ENCODE data around the gene C12orf75.
"Not testable (repeated sequence)": the region's sequence is repeated elsewhere in the genome, so short reads cannot be mapped to it uniquely, and the experiment has no call there.

C12orf75 gene

DNA sequence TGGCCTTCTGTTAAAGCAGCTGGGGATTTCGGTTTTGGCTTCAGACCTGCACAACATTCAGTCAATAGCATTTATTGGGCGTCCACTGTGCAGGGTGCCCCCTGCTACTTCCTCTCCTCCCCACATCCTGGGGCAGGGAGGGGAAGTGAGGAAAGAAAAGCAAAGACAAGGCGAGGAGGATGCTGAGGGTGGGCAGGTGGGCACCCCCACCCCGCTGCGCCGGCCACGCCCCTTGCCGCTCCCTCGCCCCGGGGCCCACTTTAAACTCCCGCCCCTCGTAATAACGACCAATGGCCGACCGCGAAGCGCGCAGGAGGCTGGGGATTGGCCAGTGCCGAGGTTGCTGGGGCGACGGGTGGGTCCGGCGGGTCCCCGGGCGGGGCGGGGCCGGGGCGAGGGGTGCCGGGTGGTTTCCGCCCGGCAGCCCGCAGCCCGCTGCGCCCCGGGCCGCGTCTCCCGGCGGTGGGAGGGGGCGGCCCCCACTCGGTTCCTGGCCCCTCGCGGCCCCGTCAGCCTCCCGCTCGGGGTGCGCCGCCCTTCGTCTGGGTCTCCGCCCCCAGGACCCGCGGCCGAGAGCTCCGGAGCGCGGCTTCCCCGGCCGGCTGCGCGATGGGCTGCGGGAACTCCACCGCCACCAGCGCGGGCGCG is at the start of gene C12orf75:
Gene C12orf75 (plus strand): TSS at position 409 of the 648 bp plus-strand sequence. CDS start 201 bp downstream, at position 610.
- DNase-seq (ENCODE audit: low spot score) = peak; percentile 96

- no peak for DNase-seq (ENCODE audit: low spot score)
Observed at GRCh38 chr12:105280966-105281693, 49.4 kb upstream of the C12orf75 start.

DNA sequence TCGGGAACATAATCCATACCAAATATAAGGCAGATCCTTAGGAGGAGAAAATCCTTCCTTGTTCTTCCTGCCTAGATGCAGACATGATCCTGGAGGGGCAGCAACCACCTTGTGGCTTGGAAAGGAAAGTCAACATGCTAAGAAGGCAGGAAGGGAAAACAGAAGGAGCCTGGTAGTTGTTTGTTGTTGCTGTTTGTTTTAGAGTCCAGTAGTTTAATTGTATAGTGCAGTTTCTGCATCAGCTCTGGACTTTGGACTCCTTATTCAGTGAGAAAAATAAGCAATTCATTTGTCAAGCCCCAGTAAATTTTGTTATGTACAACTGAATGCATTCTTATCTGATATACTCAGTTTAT is 48.8 kb upstream of the C12orf75 start:
- no peak for DNase-seq (ENCODE audit: low spot score)

GRCh38 chr12:105285378-105285777 is 45.1 kb upstream of the C12orf75 start:
- DNase-seq (ENCODE audit: low spot score) = no peak

- no peak for DNase-seq (ENCODE audit: low spot score)
Observed at GRCh38 chr12:105287408-105287807, 43.1 kb upstream of the C12orf75 start.

GRCh38 chr12:105288311-105288996 is 42.0 kb upstream of the C12orf75 start:
- DNase-seq (ENCODE audit: low spot score) = no peak

- DNase-seq (ENCODE audit: low spot score) = no peak
Observed at GRCh38 chr12:105289114-105289904, 41.2 kb upstream of the C12orf75 start.

DNA sequence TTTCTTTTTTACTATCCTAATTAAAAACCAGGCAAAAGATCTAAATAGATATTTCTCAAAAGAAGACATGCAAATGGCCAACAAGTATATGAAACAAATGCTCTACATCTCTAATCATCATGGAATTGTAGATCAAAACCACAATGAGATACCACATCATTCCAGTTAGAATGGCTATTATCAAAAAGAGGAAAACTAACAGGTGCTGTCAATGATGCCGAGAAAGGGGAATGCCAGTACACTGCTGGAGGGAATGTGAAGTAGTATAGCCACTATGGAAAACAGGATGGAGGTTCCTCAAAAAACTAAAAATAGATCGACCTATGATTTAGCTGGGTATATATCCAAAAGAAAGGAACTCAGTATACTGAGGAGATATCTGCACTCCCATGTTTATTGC is 39.0 kb upstream of the C12orf75 start:
- no peak for DNase-seq (ENCODE audit: low spot score)

- DNase-seq (ENCODE audit: low spot score) = no peak
Observed at GRCh38 chr12:105292705-105293104, 37.8 kb upstream of the C12orf75 start.

DNA sequence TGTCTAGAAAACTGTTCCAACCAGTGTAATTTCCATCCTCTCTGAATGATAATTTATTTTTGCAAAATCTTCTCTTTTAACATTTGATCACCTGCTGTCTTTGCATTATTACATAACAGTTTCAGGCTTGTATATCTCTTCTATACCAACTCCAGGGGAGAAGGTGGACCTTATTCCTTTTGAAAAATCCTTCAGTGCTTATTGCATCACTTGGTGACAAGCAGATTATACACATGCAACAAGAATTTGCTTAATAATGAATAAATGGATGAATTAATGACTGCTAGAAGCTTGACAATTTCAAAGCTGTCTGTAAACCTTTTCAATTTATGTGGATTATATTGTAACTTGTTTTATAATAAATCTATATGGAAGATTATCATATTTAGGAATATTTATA is 37.3 kb upstream of the C12orf75 start:
- no peak for DNase-seq (ENCODE audit: low spot score)

DNA sequence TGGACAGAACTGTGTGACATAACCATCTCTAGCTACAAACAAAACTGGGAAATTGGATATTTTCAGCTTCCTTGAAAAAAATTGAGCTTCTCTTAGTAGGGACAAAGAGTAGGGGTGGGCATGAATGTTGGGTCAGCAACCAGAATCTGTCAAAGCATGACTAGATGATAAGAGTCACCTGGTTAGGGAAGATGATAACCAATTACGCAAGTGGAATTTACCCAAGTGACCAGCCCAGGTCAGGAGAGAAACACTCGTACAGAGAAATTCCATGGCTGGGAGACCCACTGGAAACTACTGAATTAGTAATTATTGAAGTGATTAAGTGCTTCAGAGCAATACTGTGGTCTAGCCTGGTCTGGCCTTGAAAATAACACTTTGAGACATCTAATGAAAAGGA is 36.3 kb upstream of the C12orf75 start:
- DNase-seq (ENCODE audit: low spot score) = no peak

GRCh38 chr12:105294886-105295479 is 35.5 kb upstream of the C12orf75 start:
- DNase-seq (ENCODE audit: low spot score) = no peak

DNA sequence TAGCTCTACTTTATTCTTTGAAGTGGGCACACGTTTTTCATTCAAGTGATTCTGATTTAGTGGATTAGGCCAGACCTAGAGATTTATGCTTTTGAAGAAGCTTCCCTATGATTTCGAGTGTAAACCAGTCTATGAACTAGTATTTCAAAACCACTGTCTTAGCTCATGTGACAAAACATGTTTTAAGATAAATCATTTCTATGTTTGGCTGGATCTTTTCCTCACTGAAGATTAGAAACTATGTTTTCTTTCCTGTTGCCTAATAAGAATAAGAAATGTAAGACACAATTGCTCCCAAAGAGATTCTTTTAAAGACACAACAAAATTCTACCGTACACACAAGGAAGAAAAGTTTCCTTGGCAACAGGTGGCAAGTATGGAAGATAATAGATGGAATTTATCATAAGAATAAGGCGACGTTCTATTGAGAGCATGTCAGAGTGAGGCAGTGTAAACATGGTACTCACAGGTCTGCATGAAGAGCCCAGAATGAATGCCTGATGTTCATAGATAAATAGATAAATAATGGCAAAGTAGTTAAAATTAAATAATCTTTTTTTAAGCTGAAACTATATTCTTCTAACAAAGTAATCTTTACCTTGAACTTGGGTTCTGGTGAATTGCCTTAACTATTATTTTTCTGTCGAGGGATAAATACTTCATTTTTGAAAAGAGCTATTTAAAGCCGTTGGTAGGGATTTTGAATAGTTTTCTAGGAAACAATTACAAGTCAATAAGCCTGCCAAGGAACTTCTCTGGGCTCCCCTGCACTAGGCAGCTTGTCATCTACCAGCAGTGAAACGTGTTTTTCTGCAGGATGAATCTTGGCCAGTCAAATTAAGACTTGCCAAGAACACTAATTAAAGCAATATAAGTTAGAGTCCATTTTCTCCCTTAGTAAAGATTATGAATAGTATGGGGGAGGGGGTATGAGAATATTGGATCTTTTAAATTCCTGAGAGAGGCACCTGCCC is 34.1 kb upstream of the C12orf75 start:
- no peak for DNase-seq (ENCODE audit: low spot score)

DNA sequence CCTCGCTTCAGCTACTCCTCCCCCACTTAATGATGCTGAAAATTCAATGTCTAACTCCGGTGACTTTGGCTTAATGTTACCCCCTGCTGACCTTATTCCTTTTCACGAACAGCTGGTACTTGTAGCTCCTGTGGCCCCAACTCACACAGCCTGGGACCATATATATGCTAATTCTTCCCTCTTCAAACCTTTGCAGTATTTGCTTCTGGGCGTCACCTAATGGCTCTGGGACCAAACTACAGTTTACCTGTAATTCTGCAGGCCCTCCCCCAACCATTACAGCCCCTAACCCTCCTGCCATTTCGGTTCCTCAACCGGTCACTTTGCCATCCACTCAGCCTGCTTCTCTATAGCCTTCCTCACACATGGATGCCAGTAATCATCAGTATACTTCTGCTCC is 29.6 kb upstream of the C12orf75 start:
- DNase-seq (ENCODE audit: low spot score) = no peak

DNA sequence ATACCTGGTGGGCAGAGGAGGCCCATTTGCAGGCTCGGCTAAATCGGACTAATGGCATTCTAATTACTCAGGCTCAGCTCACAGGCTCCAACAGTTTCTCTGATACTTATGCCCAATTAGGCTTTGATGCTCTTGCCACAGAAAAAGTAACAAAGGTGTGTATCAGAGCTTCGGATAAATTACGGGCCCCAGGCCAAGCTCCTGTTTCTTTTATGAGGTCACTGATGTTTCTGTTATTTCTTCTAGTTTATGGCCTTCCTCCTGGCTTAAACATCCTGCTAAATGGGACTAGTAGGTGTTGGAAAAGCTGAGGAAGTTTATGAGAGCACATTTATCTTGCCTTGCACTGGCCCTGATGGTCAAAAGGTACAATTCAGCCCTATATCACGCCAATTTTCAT is 28.8 kb upstream of the C12orf75 start:
- DNase-seq (ENCODE audit: low spot score) = no peak

GRCh38 chr12:105302986-105303385 is 27.5 kb upstream of the C12orf75 start:
- DNase-seq (ENCODE audit: low spot score) = not testable (repeated sequence)

GRCh38 chr12:105304626-105305025 is 25.9 kb upstream of the C12orf75 start:
- not testable (repeated sequence) for DNase-seq (ENCODE audit: low spot score)

DNA sequence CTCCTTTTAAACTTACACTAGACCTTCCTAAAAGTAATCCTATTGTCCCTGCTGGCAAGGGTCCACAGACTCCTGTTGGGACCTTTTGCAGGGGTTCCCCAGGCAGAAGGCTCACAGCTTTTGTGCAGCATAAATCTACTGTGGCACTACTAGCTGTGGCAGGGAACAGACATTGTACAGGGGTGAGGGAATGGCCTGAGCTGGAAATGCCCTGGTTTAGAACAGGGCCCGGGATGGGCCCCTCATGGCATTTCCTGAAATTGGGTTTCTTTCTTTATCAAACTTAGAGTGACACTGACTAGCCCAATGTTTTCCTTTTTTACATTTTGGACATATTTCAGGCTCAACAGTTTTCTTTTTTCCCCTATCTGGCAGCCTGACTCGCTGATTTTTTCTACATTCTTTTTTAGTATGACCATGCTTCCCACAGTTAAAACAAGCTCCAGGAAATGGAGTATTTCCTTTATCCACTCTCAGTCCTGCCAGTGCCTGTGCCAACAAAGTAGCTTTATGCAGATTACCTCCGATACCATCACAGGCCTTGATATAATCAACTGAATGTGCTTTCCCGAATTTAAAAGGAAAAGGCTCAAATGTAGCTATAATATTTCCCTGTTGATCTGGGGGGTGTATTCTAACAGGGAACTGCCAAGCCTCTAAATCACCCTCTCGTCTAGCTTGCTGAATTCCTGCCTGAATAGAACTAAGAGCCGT is 22.7 kb upstream of the C12orf75 start:
- DNase-seq (ENCODE audit: low spot score) = not testable (repeated sequence)

DNA sequence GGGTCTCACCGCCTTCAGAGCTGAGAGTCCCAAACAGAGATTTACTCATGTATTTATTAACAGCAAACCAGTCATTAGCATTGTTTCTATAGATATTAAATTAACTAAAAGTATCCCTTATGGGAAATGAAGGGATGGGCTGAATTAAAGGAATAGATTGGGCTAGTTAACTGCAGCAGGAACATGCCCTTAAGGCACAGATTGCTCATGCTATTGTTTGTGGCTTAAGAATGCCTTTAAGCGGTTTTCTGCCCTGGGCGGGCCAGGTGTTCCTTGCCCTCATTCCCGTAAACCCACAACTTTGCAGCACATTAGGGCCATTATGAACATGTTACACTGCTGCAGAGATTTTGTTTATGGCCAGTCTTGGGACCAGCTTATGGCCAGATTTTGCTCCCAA is 21.7 kb upstream of the C12orf75 start:
- not testable (repeated sequence) for DNase-seq (ENCODE audit: low spot score)

DNA sequence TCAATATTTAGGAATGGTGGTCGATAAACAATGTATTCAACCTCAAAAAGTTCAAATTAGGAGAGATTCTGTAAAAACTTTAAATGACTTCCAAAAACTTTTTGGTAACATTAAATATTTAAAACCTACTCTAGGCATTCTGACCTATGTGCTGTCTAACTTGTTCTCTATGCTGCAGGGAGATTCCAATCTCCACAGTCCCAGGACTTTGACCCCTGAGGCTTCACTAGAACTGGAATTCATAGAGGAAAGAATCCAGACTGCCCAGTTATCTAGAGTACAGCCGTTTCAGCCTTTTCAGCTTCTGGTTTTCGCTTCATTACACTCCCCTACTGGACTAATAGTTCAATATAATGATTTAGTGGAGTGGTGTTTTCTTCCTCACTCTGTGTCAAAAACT is 21.1 kb upstream of the C12orf75 start:
- DNase-seq (ENCODE audit: low spot score) = not testable (repeated sequence)

Measured in ecto neural progenitor cell (in vitro differentiated cells).